K562 (cell line): ENCODE results near the gene CCNT1. TPM values are rescaled to one million over a fixed set of nuclear protein-coding genes. Genes with fewer than 3 reads are reported as not detected.

ENCODE experiments used
- ATAC-seq: fragments of 200-7000 bp; cut with Tn5 transposase; 3 replicates; pipeline ENCODE4 v1.9.1; 2020; ENCODE audit warnings: moderate library complexity
- BruUV-seq: library from RNA; stranded (reverse); fragments of 400-500 nt; replicated peaks from 2 replicates; lab custom pipeline; 2021; lab: Mats Ljungman, UMichigan
- CTCF ChIA-PET: fragments of 300-600 bp; formaldehyde crosslinking; extraction: SDS; loops from one replicate; lab custom pipeline; 2021; ENCODE audit warnings: low intra/inter-chr PET ratio; lab: Yijun Ruan, JAX
- POLR2A ChIA-PET: fragments of 300-600, 350-650 bp; sonication (Branson Sonifier 250); formaldehyde crosslinking; extraction: SDS; loops from one replicate; lab custom pipeline; 2021; ENCODE audit warnings: antibody characterized with exemption, inconsistent platforms; lab: Yijun Ruan, JAX
- DNase-seq, 4 experiments: peaks; one replicate each; pipeline versions ENCODE4 v3.0.0 to v3.0.0-alpha.2; 2011 to 2018; ENCODE audit warnings: low spot score in 3 of 4, mixed read lengths in 3 of 4; ENCODE audit errors: extremely low read depth in 1 of 4
- FAIRE-seq: peaks from 2 replicates; lab custom pipeline; 2011; peaks lifted over from hg19 to GRCh38; lab: Jason Lieb, UNC
- H2AFZ ChIP-seq: 2 replicates; pipeline ENCODE4 v1.6.0; 2011; ENCODE audit warnings: low read depth, low read length, control low read depth, inconsistent platforms
- H3K27ac ChIP-seq: fragments of 200-600 bp; 3 replicates; pipeline ENCODE4 v1.8.0; 2011; ENCODE audit warnings: low read depth, mild to moderate bottlenecking, control low read depth, inconsistent platforms, low read length, moderate library complexity, mixed read lengths; ENCODE audit errors: extremely low read depth
- H3K27me3 ChIP-seq, 2 experiments: fragments of 300-600 bp in 1 of 2; 2 replicates in 1 of 2; 3 replicates in 1 of 2; pipeline versions ENCODE4 v1.6.0 to v1.8.0; 2011; ENCODE audit warnings: inconsistent platforms in 2 of 2, low read length in 2 of 2, mild to moderate bottlenecking in 1 of 2, mixed read lengths in 1 of 2, moderate library complexity in 1 of 2; ENCODE audit not compliant: control insufficient read depth in 2 of 2, insufficient read depth in 2 of 2
- H3K36me3 ChIP-seq: fragments of 300-600 bp; 3 replicates; pipeline ENCODE4 v1.8.0; 2011; ENCODE audit warnings: mild to moderate bottlenecking, low read length, inconsistent platforms; ENCODE audit not compliant: control insufficient read depth, insufficient read depth
- H3K4me1 ChIP-seq, 2 experiments: fragments of 200-600 bp in 1 of 2; replicated peaks in 1 of 2; 2 replicates in 1 of 2; 3 replicates in 1 of 2; pipeline versions ENCODE4 v1.5.1 to v1.8.0; 2011; ENCODE audit warnings: inconsistent platforms in 2 of 2, low read length in 2 of 2, mild to moderate bottlenecking in 1 of 2, mixed read lengths in 1 of 2, moderate library complexity in 1 of 2; ENCODE audit not compliant: control insufficient read depth in 2 of 2, insufficient read depth in 2 of 2
- H3K4me2 ChIP-seq: 2 replicates; pipeline ENCODE4 v1.6.1; 2011; ENCODE audit warnings: low read length, control low read depth, inconsistent platforms, mixed read lengths; ENCODE audit not compliant: insufficient read depth
- H3K4me3 ChIP-seq: fragments of 200-600 bp; sonication (generic), shearing (Covaris generic); 2 replicates; pipeline ENCODE4 v1.5.1; 2016; ENCODE audit warnings: control low read depth, inconsistent platforms
- H3K79me2 ChIP-seq: fragments of 200-600 bp; 3 replicates; pipeline ENCODE4 v1.8.0; 2011; ENCODE audit warnings: low read length, inconsistent platforms; ENCODE audit not compliant: control insufficient read depth, insufficient read depth
- H3K9ac ChIP-seq, 2 experiments: 2 replicates each; pipeline versions ENCODE4 v1.6.0 to v1.6.1; 2011; ENCODE audit warnings: low read depth in 2 of 2, low read length in 2 of 2, control low read depth in 1 of 2, inconsistent platforms in 1 of 2, mild to moderate bottlenecking in 1 of 2, mixed read lengths in 1 of 2; ENCODE audit not compliant: insufficient read depth in 1 of 2
- H3K9me1 ChIP-seq: one replicate; pipeline ENCODE4 v1.6.0; 2011; ENCODE audit warnings: inconsistent platforms, mild to moderate bottlenecking, low read length, moderate library complexity; ENCODE audit not compliant: control insufficient read depth, insufficient read depth
- H3K9me3 ChIP-seq: replicated peaks from 2 replicates; pipeline ENCODE4 v1.5.1; 2011; ENCODE audit warnings: low read depth, low read length, inconsistent platforms; ENCODE audit not compliant: control insufficient read depth, insufficient read depth
- H4K20me1 ChIP-seq: replicated peaks from 2 replicates; pipeline ENCODE4 v1.6.1; 2011; ENCODE audit warnings: low read length, inconsistent platforms, mixed read lengths; ENCODE audit not compliant: control insufficient read depth, insufficient read depth
- E4F1 ChIP-seq: fragments of 250-450 bp; sonication (Bioruptor Pico); IDR thresholded peaks from 2 replicates; pipeline ENCODE4 v1.5.0; 2021; ENCODE audit warnings: mild to moderate bottlenecking, borderline replicate concordance
- ELK3 ChIP-seq: fragments of 450-650 bp; formaldehyde crosslinking; IDR thresholded peaks from 2 replicates; pipeline ENCODE4 v1.4.0; 2020; ENCODE audit warnings: mild to moderate bottlenecking
- MEF2D ChIP-seq: conservative IDR thresholded peaks from 2 replicates; pipeline ENCODE4 v1.6.1; 2016; ENCODE audit warnings: low read depth, missing genetic modification characterization, missing compliant biosample characterization
- NFE2L1 ChIP-seq: fragments of 450-650 bp; IDR thresholded peaks from 2 replicates; pipeline ENCODE4 v1.6.1; 2016; ENCODE audit warnings: missing genetic modification characterization, low read depth, mild to moderate bottlenecking, missing compliant biosample characterization, moderate library complexity, borderline replicate concordance
- RBBP5 ChIP-seq: fragments of 200-600 bp; sonication (generic); IDR thresholded peaks from 2 replicates; pipeline ENCODE4 v1.6.1; 2012; ENCODE audit warnings: borderline replicate concordance, mild to moderate bottlenecking, low read length, control low read depth, inconsistent platforms; ENCODE audit not compliant: insufficient read depth, poor library complexity, severe bottlenecking
- SMAD1 ChIP-seq: fragments of 150-350 bp; IDR thresholded peaks from 2 replicates; pipeline ENCODE4 v1.6.1; 2014; ENCODE audit warnings: low read length, low read depth; ENCODE audit not compliant: partially characterized antibody
- SREBF1 ChIP-seq: fragments of 150-350 bp; IDR thresholded peaks from 2 replicates; pipeline ENCODE4 v1.6.1; 2014; ENCODE audit warnings: antibody characterized with exemption, low read depth, low read length, borderline replicate concordance
- TSHZ1 ChIP-seq: fragments of 250-450 bp; sonication (Bioruptor Pico); IDR thresholded peaks from 2 replicates; pipeline ENCODE4 v1.4.0; 2020; ENCODE audit warnings: mild to moderate bottlenecking, moderate library complexity
- ZBTB5 ChIP-seq: fragments of 450-650 bp; IDR thresholded peaks from 2 replicates; pipeline ENCODE4 v1.6.1; 2017; ENCODE audit warnings: antibody characterized with exemption
- ZNF449 ChIP-seq: fragments of 250-450 bp; sonication (Bioruptor Pico); IDR thresholded peaks from 2 replicates; pipeline ENCODE4 v1.8.0; 2022; ENCODE audit warnings: moderate library complexity, mild to moderate bottlenecking, inconsistent platforms
- ZNF583 ChIP-seq: fragments of 250-450 bp; sonication (Bioruptor Pico); IDR thresholded peaks from 2 replicates; pipeline ENCODE4 v1.4.0; 2020
- WGBS: fragments of 100-300 bp; shearing (Covaris generic); methylation state at CpG from one replicate; pipeline ENCODE4 v1.1.6; 2016; ENCODE audit warnings: low coverage, mixed read lengths; ENCODE audit not compliant: insufficient coverage; ENCODE audit errors: missing lambda C conversion rate; 5-methylcytosine and 5-hydroxymethylcytosine counted together
- in situ Hi-C: fragments of 300-500 bp; cut with MboI; formaldehyde crosslinking; loops from 4 replicates; pipeline ENCODE4 v1.15.0; 2018; ENCODE audit warnings: inconsistent platforms, mixed read lengths
- intact Hi-C: fragments of 100-400 bp; cut with micrococcal nuclease; formaldehyde crosslinking; loops from 2 replicates; pipeline ENCODE4 v1.14.2; 2022
- polyA plus RNA-seq, 8 experiments: library from polyadenylated mRNA; depleted of rRNA in 4 of 8; stranded (reverse) in 5 of 8; unstranded in 3 of 8; fragments of >200 nt; fragmentation: Nextera tagmentation in 2 of 8; fragmentation: Illumina TruSeq in 1 of 8; extraction: Ambion mirVana in 2 of 8; extraction: Trizol in 1 of 8; gene quantifications; 2 replicates each; pipeline versions ENCODE4 v1.2.1 to v1.2.3, GENCODE V29; 2011 to 2014; ENCODE audit warnings: inconsistent platforms in 1 of 8, missing spikeins in 1 of 8
- total RNA-seq, 7 experiments: library from RNA; depleted of rRNA in 6 of 7; stranded (reverse); fragments of >200 nt in 6 of 7; fragmentation: Illumina TruSeq in 2 of 7; extraction: Trizol in 2 of 7; gene quantifications; 2 replicates each; pipeline versions ENCODE4 v1.2.1 to v1.2.3, GENCODE V29; 2011 to 2021; ENCODE audit warnings: low replicate concordance in 1 of 7

CCNT1 gene
- total and polyA plus RNA-seq, 9 of the 15 experiments (the other 6 are each of a cell fraction or from before 2014, with no cell fraction given): 9.7 to 52.4 (median 33.4) TPM

- no peak overlapping the region for H2AFZ ChIP-seq
- peaks cover 42% of the 10 kb centered on the region for H3K79me2 ChIP-seq
- H3K4me2 ChIP-seq: no peak overlapping the region
- DNase-seq (no peak), FAIRE-seq (no peak), ATAC-seq (no peak)
- H3K27ac ChIP-seq: no peak overlapping the region
- H3K36me3 ChIP-seq: peaks cover 78% of the 10 kb centered on the region
- no peak overlapping the region for H3K4me3 ChIP-seq
- POLR2A ChIA-PET: interaction anchor here (0.6 to 1.9 kb wide), 4 partner anchors 8 to 133 kb away, joined by 3 to 12 read pairs (median 4); partner anchors contain the start of gene KANSL2
- no peaks in the 10 kb centered on the region for H3K9me1 ChIP-seq
- peaks cover 14% of the 10 kb centered on the region; the same call in 1 of the 2 replicates for H4K20me1 ChIP-seq
- in situ Hi-C loops: no loop called here
- intact Hi-C loops: no loop called here
- CTCF ChIA-PET: no interaction called here
- H3K27me3 ChIP-seq: no peaks in the 10 kb centered on the region
- BruUV-seq: no TSS peak
- H3K9me3 ChIP-seq: no peaks in the 10 kb centered on the region
- H3K9ac ChIP-seq: no peak overlapping the region
- peaks cover 10 to 25% of the 10 kb centered on the region in 2 experiments; a peak in 3 of 5 replicates for H3K4me1 ChIP-seq
- WGBS: 85% methylated on average over 4 of the region's 4 CpGs
- TF ChIP-seq SREBF1: no peak
- TF ChIP-seq RBBP5: no peak
- no peak for TF ChIP-seq ZNF583 (CRISPR knock-in tag)
- no peak for TF ChIP-seq ZBTB5
- TF ChIP-seq ZNF449 (CRISPR knock-in tag): no peak
- no peak for TF ChIP-seq NFE2L1 (tag)
- no peak for TF ChIP-seq SMAD1
- no peak for TF ChIP-seq MEF2D (tag)
- TF ChIP-seq E4F1 (CRISPR knock-in tag): no peak
- TF ChIP-seq ELK3 (CRISPR knock-in tag): no peak
- no peak for TF ChIP-seq TSHZ1 (CRISPR knock-in tag)
These were observed 26.1 kb downstream of the CCNT1 start for GRCh38 chr12:48690436-48690835.
